ENCODE data around the gene CSTF1.
"Not testable (repeated sequence)": the region's sequence is repeated elsewhere in the genome, so short reads cannot be mapped to it uniquely, and the experiment has no call there.

Gene CSTF1

DNA sequence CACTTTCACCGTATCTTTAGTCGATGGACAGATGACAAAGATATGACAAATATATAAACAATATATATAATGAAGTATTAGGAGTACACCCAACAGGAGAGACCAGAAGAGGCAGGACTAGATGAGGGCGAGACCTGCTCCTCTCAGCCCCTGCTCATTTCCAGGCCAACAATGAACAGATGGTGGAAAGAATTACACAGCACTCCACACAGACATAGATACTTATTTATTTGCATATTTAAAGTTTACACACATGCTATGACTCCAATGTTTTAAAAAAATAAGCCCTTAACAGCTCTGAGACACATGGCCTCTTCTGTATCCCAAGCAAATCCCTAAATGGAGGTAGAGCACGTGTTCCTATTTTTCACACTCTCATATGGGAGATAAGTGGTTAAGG lies 23.3 kb upstream of the CSTF1 start:
- DNase-seq (ENCODE audit: low spot score), result no peak

- no peak for DNase-seq (ENCODE audit: low spot score)
Measured at GRCh38 chr20:56371977-56372376, 20.5 kb upstream of the CSTF1 start.

DNA sequence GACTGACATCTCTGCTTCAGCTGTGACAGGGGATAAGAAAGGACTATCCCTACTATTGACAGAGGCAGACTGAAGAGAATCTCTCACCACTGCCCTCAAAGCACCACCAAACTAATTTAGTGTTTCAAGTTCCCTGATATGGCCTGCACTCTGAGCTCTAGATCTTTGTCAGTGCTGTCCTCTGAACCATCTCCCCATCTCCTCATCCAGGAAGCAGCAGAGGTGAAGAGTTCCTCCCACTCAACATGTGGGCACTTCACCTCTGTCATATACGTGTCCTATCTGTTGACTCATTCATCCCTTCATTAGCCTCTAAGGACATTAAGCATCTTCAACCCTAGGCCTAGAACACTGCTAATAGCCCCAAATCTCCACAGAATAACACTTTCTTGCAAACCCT lies 19.6 kb upstream of the CSTF1 start:
- no peak for DNase-seq (ENCODE audit: low spot score)

DNA sequence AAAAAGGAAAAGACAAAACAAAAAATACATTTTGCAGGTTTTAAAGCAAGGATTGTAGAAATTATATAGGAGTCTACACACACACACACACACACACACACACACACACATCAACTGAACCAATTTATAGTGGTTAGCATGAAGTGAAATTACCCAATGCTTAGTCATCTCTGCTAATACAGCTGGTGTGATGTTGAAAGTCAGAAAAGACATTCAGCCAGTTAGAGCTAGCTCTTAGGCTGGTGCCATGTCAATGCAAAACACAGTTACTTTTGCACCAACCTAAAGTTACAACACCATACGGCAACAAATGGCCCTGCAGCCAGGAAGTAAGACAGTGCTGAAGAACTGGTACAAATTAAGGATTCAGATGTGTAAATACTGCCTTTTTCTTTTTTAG lies 18.5 kb upstream of the CSTF1 start:
- peak; percentile 35 for DNase-seq (ENCODE audit: low spot score)

DNA sequence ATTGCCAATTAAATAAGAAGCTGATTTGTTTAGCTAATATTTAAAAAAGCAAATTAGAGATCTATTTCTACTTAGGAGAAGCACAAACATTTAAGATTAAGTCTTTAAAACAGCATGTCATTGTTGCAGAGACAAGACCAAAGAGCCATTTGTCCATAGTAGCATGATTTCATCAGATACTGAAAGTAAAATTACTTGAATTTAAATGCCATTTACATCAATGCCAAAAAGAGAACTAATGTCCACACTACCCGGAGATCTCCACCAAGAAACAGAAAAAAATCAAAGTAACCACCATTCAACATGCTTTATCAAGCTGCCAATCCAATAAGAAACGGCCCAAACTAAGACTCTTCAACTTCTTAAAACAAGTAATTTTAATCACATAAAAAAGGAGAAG lies 16.1 kb upstream of the CSTF1 start:
- DNase-seq (ENCODE audit: low spot score), result no peak

DNA sequence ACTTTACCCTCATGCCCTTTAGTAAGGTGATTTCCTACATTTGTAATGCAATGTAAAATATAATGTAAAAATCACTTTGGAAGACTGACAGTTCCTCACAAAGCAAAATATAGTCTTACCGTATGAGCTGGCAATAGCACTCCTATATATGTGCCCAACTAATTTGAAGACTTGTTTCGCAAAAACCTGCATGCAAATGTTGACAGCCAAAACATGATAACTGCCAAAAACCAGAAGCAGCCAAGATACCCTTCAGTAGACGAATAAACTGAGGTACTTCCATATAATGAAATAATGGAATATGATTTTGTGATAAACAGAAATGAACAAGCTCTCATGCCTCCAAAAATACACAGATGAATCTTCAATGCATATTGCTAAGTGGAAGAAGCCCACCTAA lies 14.1 kb upstream of the CSTF1 start:
- no peak for DNase-seq (ENCODE audit: low spot score)

DNA sequence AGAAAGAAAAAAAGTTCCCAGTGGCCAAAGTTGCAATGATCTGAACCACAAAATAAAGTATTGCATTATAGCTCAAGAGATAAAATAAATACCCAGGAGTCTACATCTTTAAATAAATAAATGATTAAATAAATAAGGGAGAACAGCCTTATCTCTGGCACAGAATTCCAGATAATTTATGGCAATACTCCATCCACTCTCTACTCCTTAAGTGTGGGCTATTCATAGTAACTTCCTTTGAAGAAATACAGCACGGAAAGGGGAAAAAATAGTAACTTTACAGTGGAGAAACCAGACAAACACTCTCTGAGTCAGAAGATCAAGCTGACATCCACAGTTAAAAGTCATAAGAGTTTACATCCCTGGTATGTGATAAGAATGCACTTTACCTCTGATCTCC lies 12.1 kb upstream of the CSTF1 start:
- no peak for DNase-seq (ENCODE audit: low spot score)

DNA sequence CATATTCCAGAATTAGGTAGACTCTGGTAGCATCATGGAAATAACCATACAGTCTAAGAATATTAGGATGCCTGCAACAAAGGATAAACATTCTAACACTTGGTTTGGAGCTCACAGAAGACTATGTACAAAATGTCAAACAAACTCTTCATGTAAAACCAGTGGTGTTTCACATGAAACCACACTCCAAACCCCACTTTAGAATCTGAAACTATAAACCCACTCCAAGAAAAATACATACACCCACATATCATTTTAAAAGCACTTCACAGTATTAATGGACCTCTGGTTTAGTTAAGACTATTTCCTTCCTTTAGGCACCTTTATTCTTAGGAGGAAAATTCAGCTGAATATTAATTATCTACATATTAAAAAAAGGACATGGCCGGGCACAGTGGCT lies 10.9 kb upstream of the CSTF1 start:
- no peak for DNase-seq (ENCODE audit: low spot score)

DNA sequence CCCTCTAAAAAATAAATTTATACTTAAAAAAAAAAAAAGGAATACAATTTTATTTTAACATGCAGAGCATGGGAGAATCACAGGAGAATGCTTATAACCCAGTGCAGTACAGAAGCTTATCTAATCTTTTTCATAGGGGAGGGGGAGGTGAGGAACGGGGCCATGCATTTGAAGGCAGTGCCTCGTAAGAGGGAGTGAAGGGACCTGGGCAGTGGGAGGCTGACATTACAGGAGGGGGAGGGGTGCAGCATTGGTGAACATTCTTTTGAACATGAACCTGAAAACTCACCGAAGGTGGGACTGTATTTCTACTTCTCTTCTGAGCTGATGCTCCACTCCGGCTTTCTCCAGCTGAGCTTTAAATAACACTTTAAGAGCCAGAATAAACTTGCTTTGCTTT lies 9.7 kb upstream of the CSTF1 start:
- DNase-seq (ENCODE audit: low spot score), result no peak

DNA sequence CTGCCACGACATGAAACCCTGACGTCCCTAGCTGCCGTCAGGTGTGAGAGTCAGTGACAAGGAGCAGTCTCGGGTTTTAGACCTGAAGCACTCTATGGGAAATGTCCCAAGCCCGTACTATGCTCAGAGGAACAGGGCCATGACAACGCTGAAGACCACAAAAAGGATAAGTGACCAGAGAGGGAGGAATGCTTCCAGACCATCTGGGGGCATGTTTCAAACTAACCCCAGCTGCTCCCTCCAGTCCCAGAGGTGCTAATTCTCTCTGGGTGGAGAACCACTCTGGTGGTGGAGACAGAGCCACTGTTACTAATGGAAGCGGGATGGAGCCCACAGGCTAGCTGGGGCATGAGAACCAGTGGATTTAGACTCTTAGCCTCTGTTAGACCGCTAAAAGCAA lies 9.1 kb upstream of the CSTF1 start:
- DNase-seq (ENCODE audit: low spot score), result no peak

GRCh38 chr20:56385130-56385529 lies 7.3 kb upstream of the CSTF1 start:
- DNase-seq (ENCODE audit: low spot score), result no peak

DNA sequence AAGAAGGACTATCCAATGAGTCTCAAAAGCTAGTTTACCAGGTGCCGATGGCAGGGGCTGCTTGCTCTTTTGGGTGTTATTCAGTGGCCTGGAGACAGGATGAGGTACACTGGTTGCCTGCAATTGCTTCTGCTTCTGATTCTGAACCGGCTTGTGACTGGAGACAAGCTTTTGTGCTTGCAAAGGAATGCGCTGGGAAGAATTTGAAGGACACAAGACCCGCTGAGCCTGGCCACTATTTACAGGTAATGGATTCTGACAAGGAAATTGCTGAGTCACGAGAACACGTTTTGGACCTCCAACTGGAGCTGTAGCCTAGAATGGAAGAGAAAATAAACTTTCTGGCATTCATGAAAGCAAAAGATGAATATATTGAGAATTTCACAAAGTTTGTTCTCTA lies 6.2 kb upstream of the CSTF1 start:
- no peak for DNase-seq (ENCODE audit: low spot score)

- no peak for DNase-seq (ENCODE audit: low spot score)
Measured at GRCh38 chr20:56388882-56389281, 3.6 kb upstream of the CSTF1 start.

- no peak for DNase-seq (ENCODE audit: low spot score)
Measured at GRCh38 chr20:56389807-56390206, 2.6 kb upstream of the CSTF1 start.

DNA sequence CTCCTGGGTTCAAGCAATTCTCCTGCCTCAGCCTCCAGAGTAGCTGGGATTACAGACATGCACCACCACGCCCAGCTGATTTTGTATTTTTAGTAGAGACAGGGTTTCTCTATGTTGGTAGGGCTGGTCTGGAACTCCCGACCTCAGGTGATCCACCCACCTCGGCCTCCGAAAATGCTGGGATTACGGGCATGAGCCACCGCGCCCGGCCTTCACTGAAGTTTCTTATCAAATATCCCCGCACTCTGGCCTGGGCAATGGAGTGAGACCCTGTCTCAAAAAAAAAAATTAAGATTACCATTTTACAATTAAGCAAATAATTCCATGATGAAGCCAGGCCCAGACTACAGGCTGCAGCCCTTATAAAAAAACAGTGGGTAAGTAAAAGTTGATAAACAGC lies 2.0 kb upstream of the CSTF1 start:
- not testable (repeated sequence) for DNase-seq (ENCODE audit: low spot score)

GRCh38 chr20:56391037-56391436 lies 1.4 kb upstream of the CSTF1 start:
- no peak for DNase-seq (ENCODE audit: low spot score)

- DNase-seq (ENCODE audit: low spot score), result no peak
Measured at GRCh38 chr20:56391596-56392131, 781 bp upstream of the CSTF1 start.

DNA sequence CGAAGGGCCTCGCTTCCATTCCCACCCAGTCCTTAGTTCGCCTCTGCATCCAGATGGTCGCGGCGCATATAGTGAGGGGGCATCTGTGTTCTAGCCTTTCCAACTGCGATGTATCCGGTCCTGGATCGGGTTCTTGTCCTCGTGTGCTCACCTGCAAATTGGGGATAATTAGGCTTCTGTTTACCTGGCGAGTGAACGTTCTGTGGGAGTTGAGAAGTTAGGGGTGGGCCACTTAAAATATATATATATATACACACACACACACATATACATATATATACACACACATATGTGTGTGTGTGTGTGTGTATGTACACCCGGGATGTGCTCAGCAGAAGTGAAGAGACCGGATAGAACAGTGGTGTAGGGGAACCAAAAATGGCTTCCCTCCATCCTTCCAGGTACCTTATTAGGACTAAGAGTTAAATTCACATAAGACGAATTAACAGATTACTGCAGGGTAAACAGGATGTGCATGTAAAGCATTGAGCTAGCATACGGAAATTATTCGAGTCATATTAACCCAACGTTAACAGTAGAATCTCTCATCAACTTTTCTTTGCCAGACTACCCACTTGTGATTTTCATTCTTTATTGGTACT lies 537 bp downstream of the CSTF1 start:
- peak; percentile 37 for DNase-seq (ENCODE audit: low spot score)

DNA sequence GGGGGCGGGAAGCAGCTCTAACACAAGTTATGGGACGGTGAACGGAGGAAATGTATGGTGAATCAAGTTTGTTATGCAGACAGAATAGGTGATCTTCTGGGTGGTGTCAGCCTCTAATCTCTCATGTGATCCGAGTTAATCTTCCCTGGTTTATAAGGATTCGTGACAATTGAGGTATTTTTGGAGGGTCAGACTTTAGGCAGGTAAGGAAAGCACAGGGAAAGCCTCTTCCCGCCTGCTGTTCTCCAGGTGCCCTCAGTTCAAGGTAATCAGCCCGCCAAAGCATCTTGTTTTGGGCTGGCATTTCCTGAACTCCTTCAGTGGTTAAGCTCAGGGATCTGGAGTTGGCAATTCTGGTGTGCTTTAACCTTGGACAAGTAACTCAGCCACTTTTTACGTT lies 1.2 kb downstream of the CSTF1 start:
- DNase-seq (ENCODE audit: low spot score), result no peak

DNA sequence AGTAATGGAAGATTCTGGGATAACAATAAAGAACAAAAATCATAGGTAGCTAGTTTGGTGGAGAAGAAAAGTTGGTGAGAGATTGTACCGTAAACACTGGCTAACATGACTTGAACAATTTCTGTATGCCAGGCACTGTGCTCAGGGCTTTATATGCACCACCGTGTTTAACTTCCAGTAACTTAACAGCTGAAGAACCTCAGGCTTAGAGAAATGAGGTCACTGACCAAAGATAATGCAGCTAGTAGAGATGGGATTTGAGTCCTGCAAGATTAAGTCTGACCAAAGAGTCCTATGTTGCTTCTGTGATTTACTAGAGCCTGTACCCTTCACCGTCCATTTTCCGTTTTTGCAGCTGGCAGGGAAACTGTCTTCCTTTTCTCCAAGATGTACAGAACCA lies 2.7 kb downstream of the CSTF1 start:
- DNase-seq (ENCODE audit: low spot score), result no peak

- peak; percentile 82 for DNase-seq (ENCODE audit: low spot score)
Measured at GRCh38 chr20:56400001-56400640, 7.7 kb downstream of the CSTF1 start.

- no peak for DNase-seq (ENCODE audit: low spot score)
Measured at GRCh38 chr20:56403465-56403864, 11.0 kb downstream of the CSTF1 start.

DNA sequence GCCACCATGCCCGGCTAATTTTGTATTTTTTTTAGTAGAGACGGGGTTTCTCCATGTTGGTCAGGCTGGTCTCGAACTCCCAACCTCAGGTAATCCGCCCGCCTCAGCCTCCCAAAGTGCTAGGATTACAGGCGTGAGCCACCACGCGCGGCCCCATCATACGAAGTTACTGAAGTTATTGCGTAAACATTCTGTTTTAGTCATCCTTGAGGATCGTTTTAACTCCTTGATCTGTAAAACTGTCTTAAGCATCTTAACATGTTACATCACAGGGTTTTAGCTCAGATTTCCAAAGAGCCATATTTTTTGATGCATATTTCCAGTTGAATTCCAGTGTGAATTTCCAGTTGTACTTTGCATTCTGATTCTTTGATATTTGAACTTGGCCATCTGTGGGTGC lies 12.9 kb downstream of the CSTF1 start:
- DNase-seq (ENCODE audit: low spot score), result not testable (repeated sequence)

DNA sequence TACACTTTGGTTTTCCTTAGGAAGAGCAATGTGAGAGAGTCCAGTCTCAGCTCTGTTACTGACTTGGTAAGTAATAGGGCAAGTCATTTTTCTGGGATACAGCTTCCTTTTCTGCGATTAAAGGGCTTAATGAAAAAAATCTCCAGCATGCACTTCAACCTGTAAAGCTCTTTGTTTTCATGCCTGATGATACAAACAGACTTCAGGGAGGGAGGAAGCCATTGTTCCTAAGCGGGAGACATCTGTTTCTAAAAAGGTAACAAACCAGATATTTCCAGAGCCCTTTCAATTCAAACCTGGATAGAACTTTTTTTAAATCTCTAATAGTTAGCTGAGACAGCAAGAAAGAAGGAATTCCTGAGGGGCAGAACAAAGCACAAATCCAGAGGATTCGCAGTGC lies 14.5 kb downstream of the CSTF1 start:
- DNase-seq (ENCODE audit: low spot score), result no peak

Data from CD4-positive, alpha-beta T cell treated with Interleukin-2 at 100 ng/mL for 4 hours (primary cell).